HG03064 (cell line): ENCODE measurements around the gene KCNV2.
"Not testable (repeated sequence)": the region's sequence is repeated elsewhere in the genome, so short reads cannot be mapped to it uniquely, and the experiment has no call there.

Source experiments
- ATAC-seq: cut with Tn5 transposase; IDR thresholded peaks from one replicate; pipeline ENCODE4 v1.9.1; 2021; ENCODE audit warnings: low read depth; ENCODE audit not compliant: unreplicated experiment

The KCNV2 gene

DNA sequence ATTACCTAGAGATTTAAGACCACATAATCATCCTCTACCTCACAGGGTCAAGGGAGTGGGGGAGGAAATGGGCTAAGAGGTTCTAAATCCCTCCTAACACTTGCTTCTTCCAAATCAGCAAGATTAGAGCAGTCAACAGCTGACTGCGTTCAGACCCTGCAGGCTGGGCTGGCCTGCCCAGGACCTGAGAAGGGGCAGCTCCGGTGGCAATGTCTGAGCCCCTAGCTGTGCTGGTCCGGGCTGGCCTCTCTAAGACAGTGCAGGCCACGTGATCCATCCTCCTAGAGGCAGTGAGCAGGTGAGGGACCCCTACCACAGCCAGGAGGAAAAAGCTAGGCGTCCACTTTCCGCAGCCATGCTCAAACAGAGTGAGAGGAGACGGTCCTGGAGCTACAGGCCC lies at the start of gene KCNV2:
Gene KCNV2, plus strand, starts transcription at position 126 of the 400 bp plus-strand sequence. Its CDS starts 230 bp downstream, at position 356.
- ATAC-seq: no peak

DNA sequence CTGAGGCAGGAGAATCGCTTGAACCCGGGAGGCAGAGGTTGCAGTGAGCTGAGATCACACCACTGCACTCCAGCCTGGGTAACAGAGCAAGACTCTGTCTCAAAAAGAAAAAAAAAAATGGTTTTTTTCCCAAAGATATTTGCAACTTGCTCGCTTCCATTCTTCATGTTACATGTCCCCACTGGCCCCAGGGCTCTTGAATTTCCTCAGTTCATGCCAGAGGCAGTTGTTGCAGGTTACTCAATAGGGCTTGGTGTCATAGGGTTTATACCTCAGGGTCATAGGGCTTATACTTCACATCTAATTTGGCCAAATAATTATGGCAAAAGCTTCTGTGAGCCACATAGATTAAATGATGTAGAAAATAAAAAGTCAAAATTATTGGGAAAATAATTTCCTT lies 44.1 kb upstream of the KCNV2 start:
- ATAC-seq: no peak

DNA sequence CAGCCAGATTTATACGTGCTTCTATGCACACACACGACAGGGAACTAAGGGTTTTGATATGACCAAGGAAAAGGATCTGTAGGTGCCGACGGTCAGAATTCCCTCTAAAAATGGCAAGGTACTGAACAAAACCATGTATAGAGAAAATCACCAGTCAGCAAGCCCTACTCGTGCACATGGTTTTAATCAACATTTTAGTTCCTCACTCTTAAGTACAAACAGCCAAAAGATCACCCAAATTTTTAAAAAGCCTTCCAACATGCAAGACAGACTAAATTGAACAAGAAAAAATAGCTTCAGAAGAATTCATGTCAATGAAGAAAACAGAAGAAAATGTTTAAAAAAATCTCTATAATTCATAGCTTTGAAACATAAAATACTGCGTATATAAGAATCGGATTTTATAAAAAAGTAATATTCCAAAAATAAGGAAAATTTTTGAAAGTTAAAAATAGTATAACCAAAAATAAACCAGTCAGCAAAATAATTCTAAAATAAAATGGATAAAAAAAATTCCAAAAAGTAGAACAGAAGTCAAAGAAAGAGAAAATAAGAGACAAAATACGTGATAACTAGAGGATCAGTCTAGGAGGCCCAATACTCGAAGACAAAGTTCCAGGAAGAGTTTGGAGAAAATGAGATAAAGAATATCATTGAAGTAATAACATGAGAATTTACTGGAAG lies 43.0 kb upstream of the KCNV2 start:
- ATAC-seq: no peak

DNA sequence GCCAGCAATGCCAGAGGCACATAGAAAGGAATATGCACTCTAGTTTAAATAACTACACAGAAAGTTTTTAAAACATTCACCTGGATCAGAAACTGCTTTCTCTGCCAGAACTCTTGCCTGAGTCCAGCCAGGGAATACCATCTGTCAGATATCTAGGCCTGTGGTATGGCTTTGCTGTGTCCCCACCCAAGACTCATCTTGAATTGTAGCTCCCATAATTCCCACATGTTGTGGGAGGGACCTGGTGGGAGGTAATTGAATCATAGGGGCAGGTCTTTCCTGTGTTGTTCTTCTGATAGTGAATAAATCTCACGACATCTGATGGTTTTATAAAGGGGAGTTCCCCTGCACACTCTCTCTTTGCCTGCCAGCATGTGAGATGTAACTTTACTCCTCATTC lies 41.5 kb upstream of the KCNV2 start:
- no peak for ATAC-seq

DNA sequence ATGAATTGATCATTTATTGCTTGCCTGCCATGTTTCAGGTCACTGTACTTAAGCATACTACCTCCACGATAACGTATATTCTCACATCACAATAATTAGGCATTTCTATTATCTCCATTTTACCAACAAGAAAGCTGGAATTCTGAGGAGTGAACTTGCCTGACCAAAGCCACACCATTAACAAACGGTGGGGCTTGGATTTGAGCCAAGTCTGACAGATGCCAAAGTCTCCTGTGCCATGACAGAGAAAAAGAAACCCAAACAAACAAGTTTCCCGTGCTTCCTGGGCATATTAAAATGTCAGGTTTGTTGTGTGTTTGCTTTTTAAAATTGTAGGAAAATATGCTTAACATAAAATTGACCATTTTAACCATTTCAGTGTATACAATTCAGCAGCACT lies 40.8 kb upstream of the KCNV2 start:
- no peak for ATAC-seq

DNA sequence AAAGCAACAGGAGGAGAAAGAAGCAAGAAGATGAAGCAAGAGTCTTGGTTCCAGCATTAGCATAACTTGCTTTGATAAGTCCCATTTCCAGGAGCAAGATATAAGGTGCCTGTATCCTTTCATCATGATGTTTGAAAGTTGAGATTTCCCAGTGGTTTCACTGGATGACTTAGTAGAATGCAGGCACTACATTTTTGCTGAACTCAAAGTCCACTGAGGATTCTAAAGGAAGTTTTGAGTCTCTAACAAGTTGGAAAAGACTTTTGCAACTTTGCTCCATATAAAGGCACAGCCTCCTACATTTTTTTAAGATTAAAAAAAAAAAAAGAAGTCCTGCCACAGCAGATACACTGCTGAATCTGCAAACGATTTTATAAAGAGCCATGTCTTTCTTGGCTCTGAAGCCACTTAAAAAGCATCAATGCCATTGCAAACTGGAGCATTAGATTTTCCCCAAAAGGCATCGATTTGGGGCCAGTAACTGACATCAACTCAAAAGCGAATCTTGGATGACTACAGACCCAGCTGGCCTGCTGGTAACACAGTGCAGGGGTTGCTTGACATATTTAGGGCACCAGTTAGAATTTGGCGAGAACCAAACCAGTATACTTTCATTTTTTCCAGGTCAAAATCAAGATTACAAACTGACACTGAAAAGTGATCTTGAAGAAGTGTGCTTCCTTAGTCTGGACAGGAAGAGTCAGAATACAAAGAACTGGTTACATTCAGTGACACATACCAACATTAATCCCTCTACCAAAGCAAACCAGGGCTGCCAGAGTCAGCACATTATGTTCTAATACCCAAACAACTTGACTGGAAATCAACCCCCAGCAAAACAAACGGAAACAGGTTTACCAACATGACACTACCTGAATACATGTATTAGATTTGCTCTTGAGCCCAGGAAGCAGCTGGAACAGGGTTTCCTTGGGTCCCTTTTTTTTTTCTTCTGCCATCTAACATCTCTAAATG lies 39.1 kb upstream of the KCNV2 start:
- ATAC-seq: no peak

DNA sequence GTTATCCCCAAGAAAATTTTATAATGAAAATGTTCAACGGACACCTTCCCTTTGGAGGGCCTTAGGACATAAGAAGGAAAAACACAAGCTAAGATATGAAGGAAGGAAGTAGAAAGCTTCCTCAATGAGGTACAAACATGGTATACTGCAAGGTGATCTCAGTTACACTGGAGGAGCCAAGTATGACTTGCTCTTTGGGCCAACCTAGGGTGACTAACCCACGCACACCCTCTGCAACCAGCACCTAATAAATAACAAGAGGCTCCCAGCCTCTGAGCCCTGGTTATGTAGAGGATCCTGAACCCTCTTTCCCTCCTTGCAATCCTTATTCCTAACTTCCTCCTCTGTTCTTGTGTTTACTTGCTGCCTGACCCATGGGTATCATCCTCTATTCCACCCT lies 38.3 kb upstream of the KCNV2 start:
- no peak for ATAC-seq

DNA sequence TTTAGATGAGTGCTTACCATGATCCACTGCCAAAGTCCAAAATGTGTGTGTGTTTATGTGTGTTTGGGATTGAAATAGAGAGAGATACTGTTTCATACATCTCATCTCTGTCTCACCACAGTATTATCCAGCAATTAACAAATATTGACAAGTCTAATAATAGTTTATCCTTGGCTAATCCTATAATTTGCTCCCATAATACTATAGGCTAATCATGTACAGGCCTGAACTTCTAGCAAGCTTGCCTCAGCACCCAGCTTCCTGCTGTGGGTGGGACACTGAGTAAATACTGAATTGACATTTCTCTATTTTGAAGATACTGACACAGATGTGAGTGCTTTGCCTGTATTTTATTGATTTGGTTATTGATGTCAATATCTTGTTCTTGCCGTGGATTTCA lies 35.3 kb upstream of the KCNV2 start:
- no peak for ATAC-seq

DNA sequence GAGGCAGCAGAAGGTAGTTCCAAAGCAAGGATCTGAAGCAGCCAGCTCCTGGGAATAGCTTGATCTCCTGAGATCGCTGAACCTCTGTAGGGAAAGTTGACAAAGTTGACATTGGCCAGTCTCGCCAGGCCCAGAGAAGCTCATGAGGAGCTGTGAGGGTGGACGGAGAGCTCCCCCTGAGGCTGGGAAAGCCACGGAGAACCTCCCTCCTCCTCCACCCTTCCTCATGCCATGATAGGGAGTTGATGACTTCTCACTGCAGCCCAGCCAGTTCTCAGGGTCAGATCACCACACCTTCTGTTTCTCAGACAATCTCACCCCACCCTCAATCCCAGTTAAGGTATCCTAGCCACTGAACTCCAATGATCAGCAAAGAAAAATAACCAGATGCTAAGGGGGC lies 30.4 kb upstream of the KCNV2 start:
- no peak for ATAC-seq

DNA sequence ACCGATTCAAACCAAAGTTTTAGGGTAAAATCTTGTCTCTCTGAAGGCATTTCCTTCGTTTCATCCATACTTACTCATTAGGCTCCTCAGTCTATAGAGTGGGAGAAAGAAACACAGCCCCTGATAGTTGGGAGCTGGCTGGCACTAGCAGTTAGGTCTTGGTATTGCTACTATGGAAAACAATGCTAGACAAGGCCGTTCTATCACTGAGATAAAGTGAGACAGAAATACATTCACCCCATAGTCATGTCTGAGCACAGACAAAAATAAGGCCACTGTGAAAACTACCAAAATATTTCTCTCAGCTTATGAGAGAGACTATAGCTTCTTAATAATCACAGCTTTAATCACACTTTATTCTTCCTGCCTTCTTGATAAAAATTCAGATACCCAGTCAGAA lies 28.7 kb upstream of the KCNV2 start:
- no peak for ATAC-seq

DNA sequence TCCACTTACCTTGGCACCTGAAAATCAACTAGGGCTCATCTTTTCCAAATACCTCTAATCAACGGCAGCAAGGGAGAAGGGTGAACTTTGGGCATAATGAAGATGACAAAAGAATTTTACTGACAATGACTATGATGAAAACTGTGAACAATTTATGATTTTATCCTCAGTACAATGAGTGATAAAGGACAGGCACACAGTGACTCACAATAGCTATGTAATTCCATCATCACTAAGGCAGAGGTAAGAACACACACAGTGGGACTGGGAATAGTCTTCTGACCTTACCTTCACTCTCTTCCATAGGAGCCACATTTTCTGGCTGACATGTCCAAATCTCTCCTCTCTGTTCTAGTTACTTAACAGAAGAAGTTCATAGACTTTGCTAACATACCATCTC lies 26.1 kb upstream of the KCNV2 start:
- ATAC-seq: no peak

DNA sequence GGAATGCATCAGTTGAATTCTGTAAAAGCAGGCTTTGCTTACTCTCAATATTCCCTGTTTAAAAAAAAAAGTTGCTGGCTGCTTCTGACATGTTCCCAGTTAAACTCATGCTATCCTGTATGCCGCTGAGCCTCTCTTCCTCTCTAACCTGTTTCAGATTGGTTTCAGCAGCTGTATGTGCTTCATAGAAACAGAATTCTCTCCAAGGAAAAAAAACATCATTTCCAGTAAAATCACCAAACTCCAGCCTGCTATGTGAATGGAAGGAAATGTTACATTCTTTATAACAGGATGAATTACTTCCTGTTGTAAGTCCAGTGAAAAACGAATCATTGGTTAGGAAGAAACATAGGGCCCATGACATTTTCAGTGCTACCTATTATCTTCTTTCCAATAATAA lies 25.7 kb upstream of the KCNV2 start:
- no peak for ATAC-seq

DNA sequence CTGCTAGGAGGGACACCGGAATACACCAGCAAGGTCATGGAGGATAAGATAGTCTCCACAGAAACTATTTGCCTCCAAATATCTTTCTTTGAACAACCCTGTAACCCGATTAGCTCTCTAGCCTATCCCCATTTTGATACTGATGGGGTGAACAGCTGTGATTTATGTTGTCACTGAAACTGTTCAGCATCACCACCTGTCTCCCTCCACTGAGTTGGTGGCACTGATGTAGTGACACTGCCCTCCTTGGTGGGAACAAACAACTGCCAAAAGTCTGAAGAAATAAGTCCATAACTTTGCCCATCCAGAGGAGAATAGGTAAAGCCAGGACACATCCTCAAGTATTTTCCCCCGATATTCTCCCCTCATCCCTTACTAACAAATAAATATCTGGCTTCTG lies 24.3 kb upstream of the KCNV2 start:
- ATAC-seq: no peak

DNA sequence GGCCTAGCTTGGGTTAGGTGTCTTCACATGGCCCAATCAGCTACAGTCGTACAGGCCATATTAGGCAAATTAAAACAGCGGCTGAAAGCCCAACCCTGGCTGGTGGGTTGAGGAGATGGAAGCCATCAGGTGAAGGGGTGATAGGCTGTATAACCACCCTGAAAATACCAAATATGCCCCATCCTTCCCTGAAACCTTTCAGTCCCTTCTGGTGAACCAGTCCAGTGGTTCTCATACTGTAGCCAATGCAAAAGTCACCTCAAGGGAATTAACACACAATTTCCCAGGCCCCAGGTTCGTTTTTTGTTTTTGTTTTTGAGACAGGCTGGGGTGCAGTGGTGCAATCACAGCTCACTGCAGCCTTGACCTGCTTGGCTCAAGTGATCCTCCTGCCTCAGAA lies 19.8 kb upstream of the KCNV2 start:
- ATAC-seq: no peak

DNA sequence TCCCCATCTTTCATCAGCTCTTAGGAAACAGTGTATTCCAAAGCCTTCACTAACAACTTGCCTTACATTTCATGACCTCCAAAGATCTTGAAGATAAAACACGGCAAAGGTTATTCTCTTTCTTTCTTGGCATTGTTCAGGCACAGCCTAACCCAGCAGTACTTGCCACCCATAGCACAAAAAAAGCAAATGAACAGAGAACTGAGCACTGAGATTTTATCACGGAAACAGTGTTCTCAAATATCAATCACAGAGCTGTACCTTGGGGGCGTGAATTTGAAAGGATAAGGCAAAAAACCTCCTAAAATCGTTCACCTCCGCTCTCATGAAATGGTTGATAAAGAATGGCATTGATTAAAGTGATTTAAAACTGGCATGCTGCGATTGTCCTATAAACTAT lies 16.9 kb upstream of the KCNV2 start:
- ATAC-seq: no peak

DNA sequence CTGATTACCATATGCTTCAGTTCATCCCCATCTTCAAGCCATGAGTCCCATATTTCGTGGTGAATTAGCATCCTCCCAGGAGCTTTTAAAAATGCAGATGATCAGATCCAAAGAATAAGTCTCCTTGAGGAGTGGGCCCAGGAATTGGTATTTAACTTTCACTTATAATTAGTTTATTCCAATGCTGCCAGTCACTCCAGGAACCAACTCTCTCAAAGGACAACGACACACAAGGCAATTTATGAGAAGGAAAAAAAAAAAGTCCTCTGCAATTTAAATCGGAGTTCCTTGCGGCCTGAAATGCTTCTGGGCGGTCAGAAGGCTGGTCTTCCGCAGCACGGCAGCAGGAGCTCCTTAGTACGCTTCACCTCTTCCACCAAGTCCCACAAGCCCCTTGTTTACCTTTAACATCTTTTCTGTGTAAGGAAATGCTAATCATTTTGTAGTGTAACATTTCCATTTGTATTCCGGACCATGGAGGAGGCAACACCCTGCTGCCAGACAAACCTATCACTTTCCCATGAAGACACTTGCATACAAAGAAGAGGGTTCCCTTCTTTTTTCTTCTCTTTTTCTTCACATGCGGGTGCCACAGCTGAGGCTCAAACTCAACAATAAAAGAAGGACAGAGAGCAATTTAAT lies 16.3 kb upstream of the KCNV2 start:
- ATAC-seq: no peak

DNA sequence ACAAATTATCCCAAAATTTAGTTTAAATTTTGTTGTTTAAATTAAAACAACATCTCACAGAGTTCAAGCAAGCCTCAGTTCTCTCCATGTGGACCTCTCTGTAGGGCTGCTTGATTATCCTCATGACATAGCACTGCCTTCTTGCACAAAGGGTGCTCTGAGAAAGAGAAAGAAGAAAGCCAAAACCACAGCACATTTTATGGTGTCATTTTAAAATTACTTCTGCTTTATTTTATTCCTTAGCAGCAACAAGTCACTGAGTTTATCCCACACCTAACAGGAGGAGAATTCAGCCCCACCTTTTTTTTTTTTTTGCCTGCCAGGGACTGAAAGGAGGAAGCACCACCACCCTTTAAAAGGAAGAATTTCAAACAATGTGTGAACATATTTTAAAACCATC lies 12.8 kb upstream of the KCNV2 start:
- ATAC-seq: no peak

DNA sequence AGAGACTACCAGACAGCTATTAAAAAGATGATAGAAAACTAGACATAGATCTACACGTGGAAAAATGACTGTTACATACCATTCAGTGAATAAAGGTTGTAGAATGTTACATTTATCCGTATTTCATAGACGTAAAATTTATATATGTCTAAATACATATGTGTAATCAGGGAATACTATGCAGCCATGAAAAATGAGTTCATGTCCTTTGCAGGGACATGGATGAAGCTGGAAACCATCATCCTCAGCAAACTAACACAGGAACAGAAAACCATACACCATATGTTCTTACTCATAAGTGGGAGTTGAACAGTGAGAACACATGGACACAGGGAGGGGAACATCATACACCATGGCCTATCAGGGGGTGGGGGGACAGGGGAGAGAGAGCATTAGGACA lies 10.1 kb upstream of the KCNV2 start:
- ATAC-seq: not testable (repeated sequence)

DNA sequence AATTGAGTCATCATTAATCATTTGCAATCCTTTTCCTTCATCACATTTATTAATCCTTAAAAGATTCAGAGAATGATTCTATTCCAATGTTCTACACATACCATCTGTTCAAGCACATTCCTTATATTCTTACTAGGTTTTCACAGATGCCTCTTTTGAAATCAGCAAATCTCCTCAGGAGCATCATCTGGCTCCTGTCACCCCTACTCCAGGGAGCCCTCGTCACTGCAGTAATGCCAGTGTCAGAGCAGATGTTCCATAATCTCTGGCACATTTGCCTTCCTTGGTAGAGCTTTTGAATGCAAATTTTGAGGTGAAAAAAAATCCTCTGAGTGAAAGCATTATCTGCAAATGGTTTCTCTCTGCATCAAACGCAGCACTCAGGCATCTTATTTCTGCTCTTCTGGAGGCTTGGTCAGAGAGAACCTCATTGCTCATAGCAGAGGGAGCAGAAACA lies 7.6 kb upstream of the KCNV2 start:
- ATAC-seq: no peak

DNA sequence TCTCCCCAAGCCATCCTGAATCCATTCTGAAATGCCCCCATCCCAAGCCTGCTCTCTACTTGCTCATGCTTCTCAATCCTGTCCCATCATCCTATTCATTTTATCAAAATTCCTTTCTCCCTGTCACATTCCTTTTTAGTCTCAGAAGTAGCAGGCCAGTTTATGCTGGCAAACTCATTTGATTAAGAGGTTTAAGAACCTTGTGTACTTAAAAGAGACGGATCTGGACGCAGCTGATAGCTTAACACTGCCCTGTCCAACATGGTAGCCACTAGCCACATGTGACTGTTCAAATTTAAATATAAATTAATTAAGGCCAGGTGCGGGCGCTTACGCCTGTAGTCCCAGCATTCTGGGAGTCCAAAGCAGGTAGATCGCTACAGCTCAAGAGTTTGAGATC lies 5.6 kb upstream of the KCNV2 start:
- ATAC-seq: no peak

DNA sequence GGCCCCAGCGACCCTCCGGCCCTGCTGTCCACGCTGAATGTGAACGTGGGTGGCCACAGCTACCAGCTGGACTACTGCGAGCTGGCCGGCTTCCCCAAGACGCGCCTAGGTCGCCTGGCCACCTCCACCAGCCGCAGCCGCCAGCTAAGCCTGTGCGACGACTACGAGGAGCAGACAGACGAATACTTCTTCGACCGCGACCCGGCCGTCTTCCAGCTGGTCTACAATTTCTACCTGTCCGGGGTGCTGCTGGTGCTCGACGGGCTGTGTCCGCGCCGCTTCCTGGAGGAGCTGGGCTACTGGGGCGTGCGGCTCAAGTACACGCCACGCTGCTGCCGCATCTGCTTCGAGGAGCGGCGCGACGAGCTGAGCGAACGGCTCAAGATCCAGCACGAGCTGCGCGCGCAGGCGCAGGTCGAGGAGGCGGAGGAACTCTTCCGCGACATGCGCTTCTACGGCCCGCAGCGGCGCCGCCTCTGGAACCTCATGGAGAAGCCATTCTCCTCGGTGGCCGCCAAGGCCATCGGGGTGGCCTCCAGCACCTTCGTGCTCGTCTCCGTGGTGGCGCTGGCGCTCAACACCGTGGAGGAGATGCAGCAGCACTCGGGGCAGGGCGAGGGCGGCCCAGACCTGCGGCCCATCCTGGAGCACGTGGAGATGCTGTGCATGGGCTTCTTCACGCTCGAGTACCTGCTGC lies 839 bp downstream of the KCNV2 start:
- no peak for ATAC-seq
